GM18519 (cell line): Measurements from ENCODE around the gene CADPS2.

Source experiments
- ATAC-seq: cut with Tn5 transposase; IDR thresholded peaks from one replicate; pipeline ENCODE4 v1.9.1; 2021; ENCODE audit warnings: mild to moderate bottlenecking, moderate library complexity; ENCODE audit not compliant: unreplicated experiment, low FRiP score

Gene CADPS2

GRCh38 chr7:122468945-122469344 is 417.3 kb downstream of the CADPS2 start:
- no peak for ATAC-seq

GRCh38 chr7:122467661-122468449 is 418.4 kb downstream of the CADPS2 start:
- no peak for ATAC-seq

- ATAC-seq = no peak
Measured at GRCh38 chr7:122465296-122465695, 421.0 kb downstream of the CADPS2 start.

- no peak for ATAC-seq
Measured at GRCh38 chr7:122463631-122464030, 422.6 kb downstream of the CADPS2 start.

- ATAC-seq = no peak
Measured at GRCh38 chr7:122460936-122461335, 425.3 kb downstream of the CADPS2 start.

GRCh38 chr7:122457969-122458368 is 428.3 kb downstream of the CADPS2 start:
- ATAC-seq = no peak

GRCh38 chr7:122457325-122457724 is 428.9 kb downstream of the CADPS2 start:
- no peak for ATAC-seq

- ATAC-seq = no peak
Measured at GRCh38 chr7:122454776-122455507, 431.3 kb downstream of the CADPS2 start.

- no peak for ATAC-seq
Measured at GRCh38 chr7:122453432-122453831, 432.8 kb downstream of the CADPS2 start.

GRCh38 chr7:122448893-122449589 is 437.2 kb downstream of the CADPS2 start:
- no peak for ATAC-seq

GRCh38 chr7:122442929-122443328 is 443.3 kb downstream of the CADPS2 start:
- no peak for ATAC-seq

- no peak for ATAC-seq
Measured at GRCh38 chr7:122438492-122438891, 447.8 kb downstream of the CADPS2 start.

GRCh38 chr7:122438006-122438405 is 448.3 kb downstream of the CADPS2 start:
- ATAC-seq = no peak

GRCh38 chr7:122433765-122434164 is 452.5 kb downstream of the CADPS2 start:
- no peak for ATAC-seq

- ATAC-seq = no peak
Measured at GRCh38 chr7:122430710-122431109, 455.6 kb downstream of the CADPS2 start.

GRCh38 chr7:122429926-122430325 is 456.3 kb downstream of the CADPS2 start:
- no peak for ATAC-seq

- no peak for ATAC-seq
Measured at GRCh38 chr7:122425731-122426130, 460.5 kb downstream of the CADPS2 start.

- ATAC-seq = no peak
Measured at GRCh38 chr7:122423591-122423990, 462.7 kb downstream of the CADPS2 start.

GRCh38 chr7:122416336-122416735 is 469.9 kb downstream of the CADPS2 start:
- ATAC-seq = no peak

- ATAC-seq = no peak
Measured at GRCh38 chr7:122415510-122415909, 470.8 kb downstream of the CADPS2 start.

GRCh38 chr7:122413339-122413738 is 472.9 kb downstream of the CADPS2 start:
- ATAC-seq = no peak
